ENCODE data around the gene ALOX5AP.

ALOX5AP gene

DNA sequence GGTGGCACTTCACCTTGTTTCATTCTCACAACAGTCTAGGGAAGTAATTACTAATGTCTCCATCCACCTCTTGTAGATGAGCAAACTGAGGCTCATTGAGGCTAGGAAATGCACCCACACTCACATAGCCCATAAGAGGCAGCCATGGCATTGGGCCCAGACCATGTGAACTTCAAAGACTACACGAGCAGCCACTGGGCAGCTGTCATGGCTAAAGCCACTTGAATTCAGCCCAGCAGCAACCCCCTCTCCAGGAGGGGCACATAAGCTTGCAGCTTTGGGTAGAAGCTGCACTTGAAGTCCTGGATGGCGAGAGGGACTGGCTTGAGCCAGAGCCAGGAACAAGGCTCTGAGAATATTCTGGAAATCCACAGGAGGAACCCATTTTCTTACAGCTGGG is 13.4 kb downstream of the ALOX5AP start:
- H3K27me3 ChIP-seq (replicated peaks; ENCODE audit: insufficient read depth, low read length) = no peaks in the 10 kb centered on the region

DNA sequence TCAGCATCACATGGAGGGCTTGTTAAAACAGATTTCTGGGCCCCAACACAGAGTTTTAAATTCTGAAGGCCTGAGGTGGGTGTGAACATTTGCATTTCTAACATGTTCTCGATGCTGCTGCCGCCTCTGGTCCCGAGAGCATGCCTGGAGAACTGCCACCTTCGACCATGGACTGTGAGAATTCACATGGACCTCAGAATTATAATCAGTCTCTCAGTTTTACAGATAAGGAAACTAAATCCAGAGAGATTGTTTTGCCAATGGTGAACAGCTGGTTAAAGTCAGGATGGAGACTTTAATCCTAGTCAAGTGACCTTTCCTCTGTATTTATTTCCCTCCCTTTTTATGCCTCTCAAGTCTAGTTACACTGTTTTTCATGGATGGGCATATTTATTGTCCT is 14.7 kb downstream of the ALOX5AP start:
- Histone ChIP-seq H4K20me1 (ENCODE audit: insufficient read depth, low read length) (no peaks in the 10 kb centered on the region), H3K9me2 (replicated peaks; ENCODE audit: insufficient read depth, low read length) (no peaks in the 10 kb centered on the region), H3K27me3 (replicated peaks; ENCODE audit: insufficient read depth, low read length) (no peaks in the 10 kb centered on the region), H3K9ac (ENCODE audit: low read length) (no peak overlapping the region), H3K27ac (ENCODE audit: low read length) (no peak overlapping the region), H3K4me3 (ENCODE audit: low read length) (no peak overlapping the region), H3K36me3 (replicated peaks; ENCODE audit: insufficient read depth, low read length) (no peaks in the 10 kb centered on the region), H3K4me2 (ENCODE audit: low read depth, low read length) (no peak overlapping the region), H3F3A (ENCODE audit: insufficient read depth, low read length) (0 out of 2 replicates have a peak, but pooled peaks cover 4% of the 10 kb centered on the region), H2AFZ (ENCODE audit: low read length) (no peak overlapping the region), H3K9me3 (replicated peaks; ENCODE audit: insufficient read depth, low read length) (no peaks in the 10 kb centered on the region), H3K4me1 (ENCODE audit: low read length) (peaks cover 12% of the 10 kb centered on the region), H3K79me2 (ENCODE audit: low read length) (no peaks in the 10 kb centered on the region)
- TF ChIP-seq, protein P1, sequence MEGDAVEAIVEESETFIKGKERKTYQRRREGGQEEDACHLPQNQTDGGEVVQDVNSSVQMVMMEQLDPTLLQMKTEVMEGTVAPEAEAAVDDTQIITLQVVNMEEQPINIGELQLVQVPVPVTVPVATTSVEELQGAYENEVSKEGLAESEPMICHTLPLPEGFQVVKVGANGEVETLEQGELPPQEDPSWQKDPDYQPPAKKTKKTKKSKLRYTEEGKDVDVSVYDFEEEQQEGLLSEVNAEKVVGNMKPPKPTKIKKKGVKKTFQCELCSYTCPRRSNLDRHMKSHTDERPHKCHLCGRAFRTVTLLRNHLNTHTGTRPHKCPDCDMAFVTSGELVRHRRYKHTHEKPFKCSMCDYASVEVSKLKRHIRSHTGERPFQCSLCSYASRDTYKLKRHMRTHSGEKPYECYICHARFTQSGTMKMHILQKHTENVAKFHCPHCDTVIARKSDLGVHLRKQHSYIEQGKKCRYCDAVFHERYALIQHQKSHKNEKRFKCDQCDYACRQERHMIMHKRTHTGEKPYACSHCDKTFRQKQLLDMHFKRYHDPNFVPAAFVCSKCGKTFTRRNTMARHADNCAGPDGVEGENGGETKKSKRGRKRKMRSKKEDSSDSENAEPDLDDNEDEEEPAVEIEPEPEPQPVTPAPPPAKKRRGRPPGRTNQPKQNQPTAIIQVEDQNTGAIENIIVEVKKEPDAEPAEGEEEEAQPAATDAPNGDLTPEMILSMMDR (IDR thresholded peaks at IDR 0.05; ENCODE audit: low read length) = no peak
- TF ChIP-seq EZH2 (optimal IDR thresholded peaks at IDR 0.05; ENCODE audit: low read depth, low read length) = no peak
- TF ChIP-seq EZH2phosphoT487 (IDR thresholded peaks at IDR 0.05; ENCODE audit: low read length) = no peak
- no peak for DNase-seq

More for the DNA sequence above, 13.4 kb downstream of the ALOX5AP start:
- no peaks in the 10 kb centered on the region for H3K36me3 ChIP-seq (replicated peaks; ENCODE audit: insufficient read depth, low read length)
- no peak overlapping the region for H3K9ac ChIP-seq (ENCODE audit: low read length)
- H3K9me3 ChIP-seq (replicated peaks; ENCODE audit: insufficient read depth, low read length) = no peaks in the 10 kb centered on the region
- no peak overlapping the region for H3K4me3 ChIP-seq (ENCODE audit: low read length)
- peaks cover 4% of the 10 kb centered on the region; the same call in 1 of the 2 replicates for H3F3A ChIP-seq (ENCODE audit: insufficient read depth, low read length)
- H3K4me2 ChIP-seq (ENCODE audit: low read depth, low read length) = no peak overlapping the region
- TF ChIP-seq, protein P1 (IDR thresholded peaks at IDR 0.05; ENCODE audit: low read length) = no peak
- TF ChIP-seq EZH2phosphoT487 (IDR thresholded peaks at IDR 0.05; ENCODE audit: low read length) = no peak
- no peak for TF ChIP-seq EZH2 (optimal IDR thresholded peaks at IDR 0.05; ENCODE audit: low read depth, low read length)
- no peak overlapping the region for H2AFZ ChIP-seq (ENCODE audit: low read length)
- H4K20me1 ChIP-seq (ENCODE audit: insufficient read depth, low read length) = no peaks in the 10 kb centered on the region
- no peaks in the 10 kb centered on the region for H3K79me2 ChIP-seq (ENCODE audit: low read length)
- H3K27ac ChIP-seq (ENCODE audit: low read length) = no peak overlapping the region
- no peak for DNase-seq
- peaks cover 16% of the 10 kb centered on the region for H3K4me1 ChIP-seq (ENCODE audit: low read length)
- H3K9me2 ChIP-seq (replicated peaks; ENCODE audit: insufficient read depth, low read length) = no peaks in the 10 kb centered on the region

GRCh38 chr13:30751183-30751933 is 16.0 kb downstream of the ALOX5AP start:
- no peak for TF ChIP-seq EZH2 (optimal IDR thresholded peaks at IDR 0.05; ENCODE audit: low read depth, low read length)
- TF ChIP-seq, protein P1 (IDR thresholded peaks at IDR 0.05; ENCODE audit: low read length) = no peak
- TF ChIP-seq EZH2phosphoT487 (IDR thresholded peaks at IDR 0.05; ENCODE audit: low read length) = no peak

More at GRCh38 chr13:30751183-30751933, 16.0 kb downstream of the ALOX5AP start:
- no peak overlapping the region for H3K9ac ChIP-seq (ENCODE audit: low read length)
- no peak for DNase-seq
- no peaks in the 10 kb centered on the region for H3K9me2 ChIP-seq (replicated peaks; ENCODE audit: insufficient read depth, low read length)
- H3K36me3 ChIP-seq (replicated peaks; ENCODE audit: insufficient read depth, low read length) = no peaks in the 10 kb centered on the region
- H3K4me1 ChIP-seq (ENCODE audit: low read length) = peaks cover 17% of the 10 kb centered on the region
- H3K4me3 ChIP-seq (ENCODE audit: low read length) = no peak overlapping the region
- H3K79me2 ChIP-seq (ENCODE audit: low read length) = no peaks in the 10 kb centered on the region
- H4K20me1 ChIP-seq (ENCODE audit: insufficient read depth, low read length) = no peaks in the 10 kb centered on the region
- H3K9me3 ChIP-seq (replicated peaks; ENCODE audit: insufficient read depth, low read length) = no peaks in the 10 kb centered on the region
- H3F3A ChIP-seq (ENCODE audit: insufficient read depth, low read length) = peaks cover 14% of the 10 kb centered on the region; the same call in 1 of the 2 replicates
- H2AFZ ChIP-seq (ENCODE audit: low read length) = no peak overlapping the region
- no peaks in the 10 kb centered on the region for H3K27me3 ChIP-seq (replicated peaks; ENCODE audit: insufficient read depth, low read length)
- no peak overlapping the region for H3K27ac ChIP-seq (ENCODE audit: low read length)
- H3K4me2 ChIP-seq (ENCODE audit: low read depth, low read length) = no peak overlapping the region

Measured in MM.1S (cell line).